ENCODE results near the gene SECTM1.

The SECTM1 gene

DNA sequence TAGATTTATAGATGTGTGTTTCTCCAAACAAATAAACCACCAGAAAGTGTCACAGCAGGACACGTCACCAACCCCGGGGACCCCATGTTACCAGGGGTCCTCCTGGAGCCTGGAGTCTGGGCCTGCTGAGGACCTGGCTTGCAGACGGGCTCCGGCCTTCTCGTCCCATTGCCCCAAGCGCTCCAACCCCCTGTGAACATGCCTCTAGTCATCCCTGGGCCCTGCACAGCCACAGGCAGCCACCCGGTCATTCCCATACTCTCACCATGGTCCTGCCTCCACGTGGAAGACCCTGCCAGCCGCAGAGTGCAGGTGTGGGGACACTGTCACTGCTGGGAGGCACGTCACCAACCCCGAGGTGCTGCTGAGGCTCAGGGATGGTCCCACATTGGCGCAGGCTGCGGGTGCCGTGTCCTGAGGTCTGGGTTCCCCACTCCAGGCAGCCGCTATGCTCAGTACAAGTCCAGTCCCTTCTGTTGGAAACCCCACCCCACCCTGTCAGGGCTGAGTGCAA, 4.5 kb downstream of the SECTM1 start:
- TF ChIP-seq CTCF (conservative IDR thresholded peaks at IDR 0.05; ENCODE audit: control insufficient read depth, insufficient read depth, low read depth, low read length) = no peak
- H3K4me3 ChIP-seq (ENCODE audit: control insufficient read depth, low read depth, low read length) = no peak overlapping the region
- no peak for DNase-seq (ENCODE audit: low read depth)

GRCh38 chr17:82328141-82328993, 5.2 kb downstream of the SECTM1 start:
- H3K4me3 ChIP-seq (ENCODE audit: control insufficient read depth, low read depth, low read length) = no peak overlapping the region
- TF ChIP-seq CTCF (conservative IDR thresholded peaks at IDR 0.05; ENCODE audit: control insufficient read depth, insufficient read depth, low read depth, low read length) = no peak
- DNase-seq (ENCODE audit: low read depth) = no peak

- TF ChIP-seq CTCF (conservative IDR thresholded peaks at IDR 0.05; ENCODE audit: control insufficient read depth, insufficient read depth, low read depth, low read length) = no peak
- no peak overlapping the region for H3K4me3 ChIP-seq (ENCODE audit: control insufficient read depth, low read depth, low read length)
- DNase-seq (ENCODE audit: low read depth) = no peak
Observed at GRCh38 chr17:82327757-82328140, 5.8 kb downstream of the SECTM1 start.

DNA sequence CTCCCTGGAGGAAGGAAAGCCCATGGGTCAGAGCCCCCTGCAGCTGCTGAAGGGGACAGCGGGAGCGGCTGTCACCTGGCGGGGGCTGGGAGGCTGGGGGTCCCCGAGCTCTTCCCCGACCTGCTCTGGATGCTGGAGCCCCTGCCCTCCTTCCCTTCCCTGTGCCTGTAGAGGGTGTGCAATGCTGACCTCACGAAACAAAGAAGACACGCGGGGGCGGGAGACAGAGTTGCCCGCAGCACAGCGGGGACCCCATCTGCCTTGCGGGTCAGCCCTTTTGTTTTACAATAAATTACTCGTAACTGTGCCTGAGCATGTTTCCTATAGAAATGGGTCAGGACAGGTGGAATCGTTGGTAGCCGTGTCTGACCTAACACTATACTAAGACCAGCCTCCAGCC, 6.3 kb downstream of the SECTM1 start:
- H3K4me3 ChIP-seq (ENCODE audit: control insufficient read depth, low read depth, low read length) = no peak overlapping the region
- no peak for DNase-seq (ENCODE audit: low read depth)
- TF ChIP-seq CTCF (conservative IDR thresholded peaks at IDR 0.05; ENCODE audit: control insufficient read depth, insufficient read depth, low read depth, low read length) = no peak

DNA sequence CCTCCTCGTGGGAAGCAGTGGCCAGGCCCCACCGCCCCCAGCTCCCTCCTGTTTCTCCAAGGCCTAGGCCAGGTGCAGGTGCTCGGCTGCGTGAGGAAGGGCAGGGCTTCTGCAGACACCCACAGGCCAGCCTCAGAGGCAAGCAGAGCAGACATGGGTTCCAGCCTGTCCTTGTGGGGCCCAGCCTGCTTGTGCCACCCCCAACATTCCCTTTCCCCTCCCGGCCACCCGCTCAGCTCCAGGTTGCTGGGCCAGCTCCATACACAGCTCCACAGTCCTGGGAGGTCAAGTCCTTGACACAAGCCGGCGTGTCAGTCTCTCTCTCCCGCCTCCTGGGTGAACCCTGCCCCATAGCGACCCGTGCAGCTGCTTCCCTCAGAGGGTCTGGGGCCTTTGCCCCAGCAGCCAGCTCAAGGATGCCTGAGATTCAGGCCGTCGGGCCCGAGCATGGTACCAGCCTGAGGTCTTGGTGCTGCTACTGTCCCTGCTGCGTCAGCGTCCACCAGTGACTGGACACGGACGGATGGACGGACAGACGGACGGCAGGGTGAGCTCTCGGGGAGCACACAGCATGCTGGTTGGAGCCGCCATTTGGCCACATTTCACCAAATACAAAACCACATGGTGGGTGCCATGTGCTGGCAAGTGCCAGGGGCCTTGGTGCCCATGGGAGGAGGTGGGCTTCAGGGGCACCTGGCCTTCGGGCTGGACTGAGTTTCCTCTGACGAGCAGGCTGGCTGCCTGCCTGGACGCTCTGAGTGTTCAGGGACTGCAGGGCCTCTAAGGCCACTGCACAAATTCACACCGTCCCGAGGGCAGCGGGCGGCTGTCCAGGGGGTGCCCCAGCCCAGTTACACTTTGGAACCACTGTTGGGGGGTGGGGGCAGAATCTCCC, 8.0 kb downstream of the SECTM1 start:
- H3K4me3 ChIP-seq (ENCODE audit: control insufficient read depth, low read depth, low read length) = no peak overlapping the region
- TF ChIP-seq CTCF (conservative IDR thresholded peaks at IDR 0.05; ENCODE audit: control insufficient read depth, insufficient read depth, low read depth, low read length) = no peak
- DNase-seq (ENCODE audit: low read depth) = no peak

DNA sequence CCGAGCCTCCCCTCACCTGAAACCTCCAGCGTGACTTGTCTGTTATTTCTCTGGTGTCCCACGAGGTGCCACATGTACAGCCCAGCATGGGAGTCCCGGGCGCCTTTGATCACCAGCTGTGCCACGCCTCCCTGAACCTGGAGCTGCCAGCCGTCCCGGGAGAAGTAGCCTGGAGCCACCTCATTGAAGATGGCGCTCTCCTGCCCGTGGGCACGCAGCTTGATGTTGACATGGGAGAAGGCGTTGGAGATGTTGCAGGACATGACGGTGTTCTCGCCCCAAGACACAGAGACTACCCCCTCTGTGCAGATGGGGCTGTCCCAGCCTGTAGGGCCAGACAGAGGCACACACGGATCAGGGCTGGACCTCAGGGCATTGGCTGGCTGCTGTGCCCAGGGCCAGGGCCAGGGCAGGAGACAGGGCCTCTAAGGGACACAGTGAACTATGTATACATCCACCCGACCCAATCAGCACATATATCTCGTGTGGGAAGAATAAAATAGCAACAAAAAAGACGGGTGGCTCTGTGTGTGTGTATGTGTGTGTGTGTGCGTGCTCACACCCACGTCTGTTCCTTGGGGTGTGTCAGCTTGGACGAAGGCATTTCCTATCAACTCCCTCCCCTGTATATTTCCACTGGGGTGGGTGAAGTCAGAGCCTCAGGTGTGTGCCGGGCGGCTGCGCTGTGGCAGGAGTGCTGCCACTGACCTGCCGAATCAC, 8.8 kb downstream of the SECTM1 start:
- H3K4me3 ChIP-seq (ENCODE audit: control insufficient read depth, low read depth, low read length) = no peak overlapping the region
- TF ChIP-seq CTCF (conservative IDR thresholded peaks at IDR 0.05; ENCODE audit: control insufficient read depth, insufficient read depth, low read depth, low read length) = no peak
- no peak for DNase-seq (ENCODE audit: low read depth)
